ENCODE data around the gene ICA1.
A peak's percentile ranks its signal among the peaks of the same experiment; 100 is the strongest.

ICA1 gene

DNA sequence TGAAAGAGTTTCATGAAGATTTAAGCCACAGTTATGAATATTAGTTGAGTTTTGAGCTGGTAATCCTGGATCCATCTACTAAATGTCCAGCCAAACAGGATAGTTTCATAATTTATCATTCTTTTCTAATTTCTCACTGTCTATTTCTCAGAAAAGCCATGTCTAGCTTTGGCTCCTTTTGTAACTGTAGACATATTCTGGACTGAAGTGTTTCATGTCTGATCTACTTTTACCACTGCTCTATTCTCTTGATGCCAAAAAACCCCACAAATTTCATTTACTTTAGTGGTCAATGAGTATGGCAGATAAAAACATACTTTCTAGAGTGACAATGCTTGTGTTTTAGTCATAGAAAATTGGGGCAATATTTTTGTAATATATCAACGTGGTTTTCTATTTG lies 61.2 kb downstream of the ICA1 start:
- TF ChIP-seq, protein P1, sequence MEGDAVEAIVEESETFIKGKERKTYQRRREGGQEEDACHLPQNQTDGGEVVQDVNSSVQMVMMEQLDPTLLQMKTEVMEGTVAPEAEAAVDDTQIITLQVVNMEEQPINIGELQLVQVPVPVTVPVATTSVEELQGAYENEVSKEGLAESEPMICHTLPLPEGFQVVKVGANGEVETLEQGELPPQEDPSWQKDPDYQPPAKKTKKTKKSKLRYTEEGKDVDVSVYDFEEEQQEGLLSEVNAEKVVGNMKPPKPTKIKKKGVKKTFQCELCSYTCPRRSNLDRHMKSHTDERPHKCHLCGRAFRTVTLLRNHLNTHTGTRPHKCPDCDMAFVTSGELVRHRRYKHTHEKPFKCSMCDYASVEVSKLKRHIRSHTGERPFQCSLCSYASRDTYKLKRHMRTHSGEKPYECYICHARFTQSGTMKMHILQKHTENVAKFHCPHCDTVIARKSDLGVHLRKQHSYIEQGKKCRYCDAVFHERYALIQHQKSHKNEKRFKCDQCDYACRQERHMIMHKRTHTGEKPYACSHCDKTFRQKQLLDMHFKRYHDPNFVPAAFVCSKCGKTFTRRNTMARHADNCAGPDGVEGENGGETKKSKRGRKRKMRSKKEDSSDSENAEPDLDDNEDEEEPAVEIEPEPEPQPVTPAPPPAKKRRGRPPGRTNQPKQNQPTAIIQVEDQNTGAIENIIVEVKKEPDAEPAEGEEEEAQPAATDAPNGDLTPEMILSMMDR (IDR thresholded peaks at IDR 0.05; ENCODE audit: insufficient read depth, low read depth, low read length, missing control alignments), result no peak
- no peak overlapping the region for H3K4me3 ChIP-seq (ENCODE audit: low read length)
- DNase-seq (ENCODE audit: low read depth), result no peak

DNA sequence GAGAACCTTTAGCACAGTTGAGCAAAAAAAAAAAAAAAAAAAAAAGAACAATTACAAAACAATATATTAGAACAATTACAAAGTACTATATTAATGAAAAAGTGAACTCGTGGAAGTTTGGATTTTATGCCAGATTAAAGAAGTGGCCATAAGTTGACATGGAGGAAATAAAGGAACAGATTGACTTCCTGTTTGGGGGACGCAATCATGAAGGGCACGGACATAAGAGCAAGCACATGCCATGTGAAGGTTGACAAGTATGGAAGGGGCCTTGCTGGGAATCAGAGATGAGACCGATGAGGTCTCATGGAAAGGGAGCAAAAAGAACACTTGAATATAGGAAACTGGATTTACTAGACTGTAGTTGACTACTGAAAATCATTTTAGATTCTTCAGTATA lies 61.7 kb downstream of the ICA1 start:
- no peak for DNase-seq (ENCODE audit: low read depth)
- TF ChIP-seq, protein P1 (IDR thresholded peaks at IDR 0.05; ENCODE audit: insufficient read depth, low read depth, low read length, missing control alignments), result no peak
- H3K4me3 ChIP-seq (ENCODE audit: low read length), result no peak overlapping the region

DNA sequence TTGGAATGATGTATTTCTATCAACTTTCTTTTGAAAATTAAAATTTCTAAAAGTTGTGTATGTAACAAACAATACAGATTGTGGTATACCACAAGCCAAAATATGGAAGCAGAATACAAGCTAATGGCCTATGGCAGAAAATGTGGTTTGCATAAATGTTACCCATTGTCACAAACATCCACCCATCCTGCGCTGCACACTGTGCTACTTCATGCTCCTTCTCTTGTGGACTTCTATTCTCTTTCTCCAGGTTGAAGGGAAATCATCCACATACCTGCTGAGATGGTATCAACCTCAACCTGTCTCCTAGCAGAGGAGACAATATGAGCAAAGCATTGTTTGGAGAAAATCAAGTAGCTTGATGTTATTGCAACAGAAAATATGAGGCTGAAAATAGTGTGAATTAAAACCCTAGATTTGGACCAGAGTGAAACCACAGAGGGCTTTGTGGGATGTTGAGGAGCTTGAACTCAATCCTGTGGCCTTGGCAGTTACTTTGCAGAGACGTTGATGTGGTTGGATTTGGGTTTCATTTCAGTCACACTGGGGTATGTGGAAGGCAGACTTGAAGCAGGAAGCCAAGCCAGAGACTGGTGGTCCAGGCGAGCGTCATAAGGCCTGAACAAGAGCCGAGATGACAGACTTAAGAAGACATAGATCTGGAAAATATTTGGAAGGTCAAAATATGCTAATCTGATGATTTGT lies 63.8 kb downstream of the ICA1 start:
- no peak overlapping the region for H3K4me3 ChIP-seq (ENCODE audit: low read length)
- no peak for DNase-seq (ENCODE audit: low read depth)
- TF ChIP-seq, protein P1 (IDR thresholded peaks at IDR 0.05; ENCODE audit: insufficient read depth, low read depth, low read length, missing control alignments), result no peak

DNA sequence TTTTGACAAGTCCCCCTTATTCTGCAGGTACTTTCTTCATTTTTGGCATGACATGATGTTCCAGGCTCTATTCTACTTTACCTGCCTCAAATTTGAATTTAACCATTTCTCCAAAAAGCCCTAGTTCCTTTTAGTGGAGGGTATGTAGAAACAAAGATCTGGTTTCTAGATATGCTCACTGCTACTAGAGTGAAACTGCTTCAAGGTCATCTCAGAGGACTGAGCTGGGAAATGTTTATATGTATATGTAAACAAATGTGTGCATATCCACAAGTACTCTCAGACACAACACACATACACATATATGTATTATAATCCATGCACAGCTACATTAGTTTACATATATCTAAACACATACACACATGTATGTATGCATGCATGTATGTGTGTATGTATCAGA lies 69.1 kb downstream of the ICA1 start:
- DNase-seq (ENCODE audit: low read depth), result no peak
- TF ChIP-seq, protein P1 (IDR thresholded peaks at IDR 0.05; ENCODE audit: insufficient read depth, low read depth, low read length, missing control alignments), result no peak
- H3K4me3 ChIP-seq (ENCODE audit: low read length), result no peak overlapping the region

DNA sequence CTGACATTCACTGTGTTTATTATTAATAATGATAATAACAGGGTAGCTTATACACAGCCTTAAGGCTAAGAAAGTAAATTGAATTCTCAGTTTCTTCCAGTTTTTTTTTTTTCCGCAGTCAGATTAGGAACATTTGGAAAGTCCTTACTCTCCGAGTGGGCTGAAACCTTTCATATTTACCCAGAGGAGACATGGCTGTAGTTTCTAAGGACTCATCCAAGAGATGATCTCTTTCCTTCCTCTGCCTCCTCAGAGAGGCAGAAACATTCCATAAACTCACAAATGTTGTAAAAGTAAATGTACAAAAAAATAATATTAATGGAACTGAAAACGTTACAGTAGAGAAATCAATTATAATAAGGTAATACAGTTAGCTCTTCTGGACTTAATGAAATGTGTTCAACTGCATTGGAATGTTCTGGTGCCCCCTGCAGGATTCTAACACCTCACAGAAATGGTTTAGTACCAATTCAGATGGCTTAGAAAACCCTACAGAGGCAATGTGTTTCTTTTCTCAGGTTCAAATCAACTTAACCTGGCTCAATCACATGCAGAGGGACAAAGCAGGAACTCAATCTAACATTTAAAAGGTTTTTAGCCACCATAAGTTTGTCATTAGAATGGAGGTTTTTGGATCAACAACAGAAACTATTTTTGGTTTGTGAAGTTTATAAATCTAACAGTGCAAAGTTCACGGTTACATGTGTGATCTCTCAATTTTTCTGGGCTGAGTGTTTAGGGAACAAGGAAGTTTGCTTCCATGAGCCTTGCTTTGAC lies 71.7 kb downstream of the ICA1 start:
- peak; percentile 66 for DNase-seq (ENCODE audit: low read depth)
- no peak overlapping the region for H3K4me3 ChIP-seq (ENCODE audit: low read length)
- TF ChIP-seq, protein P1 (IDR thresholded peaks at IDR 0.05; ENCODE audit: insufficient read depth, low read depth, low read length, missing control alignments), result peak; percentile 74

DNA sequence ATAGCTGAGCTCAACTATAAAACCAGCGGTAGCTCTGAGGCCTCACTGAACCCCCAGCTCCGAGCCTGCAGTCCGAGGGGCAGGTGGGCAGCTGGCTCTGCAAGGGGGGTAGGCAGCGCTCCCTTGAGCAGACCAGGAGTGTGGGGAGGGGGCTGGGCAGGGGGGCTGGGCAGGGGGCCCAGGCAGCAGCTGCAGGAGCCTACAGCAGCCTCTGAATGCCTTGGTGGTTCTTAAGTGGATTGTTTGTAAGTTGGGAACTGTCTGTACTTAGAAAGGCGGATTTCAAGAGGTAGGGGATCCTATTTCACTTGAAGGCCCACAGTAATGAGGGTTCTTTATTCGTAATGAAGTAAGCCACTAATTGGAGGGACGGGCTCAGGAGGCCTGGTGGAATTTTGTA lies 72.3 kb downstream of the ICA1 start:
- TF ChIP-seq, protein P1 (IDR thresholded peaks at IDR 0.05; ENCODE audit: insufficient read depth, low read depth, low read length, missing control alignments), result no peak
- no peak overlapping the region for H3K4me3 ChIP-seq (ENCODE audit: low read length)
- no peak for DNase-seq (ENCODE audit: low read depth)

Data from epithelial cell of esophagus (primary cell).